Lower lobe of right lung (tissue), 2 donors: ENCODE measurements around the gene NMT2. TPM values are rescaled to one million over a fixed set of nuclear protein-coding genes. Genes with fewer than 3 reads are reported as not detected.

Source experiments
- ATAC-seq, 2 donors: fragments of 200-7000 bp; cut with Tn5 transposase; one replicate each; pipeline ENCODE4 v1.9.1; 2020 to 2022; ENCODE audit warnings: mild to moderate bottlenecking in 2 of 2, moderate library complexity in 2 of 2
- DNase-seq: peaks from one replicate; pipeline ENCODE4 v3.0.0-alpha.2; 2020
- H3K27ac ChIP-seq: fragments of 200-600 bp; one replicate; pipeline ENCODE4 v1.8.0; 2022
- H3K27me3 ChIP-seq: fragments of 200-600 bp; one replicate; pipeline ENCODE4 v1.8.0; 2022; ENCODE audit warnings: low read depth
- H3K36me3 ChIP-seq: fragments of 200-600 bp; one replicate; pipeline ENCODE4 v1.8.0; 2022; ENCODE audit warnings: mild to moderate bottlenecking
- H3K4me1 ChIP-seq: fragments of 200-600 bp; one replicate; pipeline ENCODE4 v1.8.0; 2022
- H3K4me3 ChIP-seq: fragments of 200-600 bp; one replicate; pipeline ENCODE4 v1.8.0; 2022; ENCODE audit warnings: mild to moderate bottlenecking
- H3K9me3 ChIP-seq: fragments of 200-600 bp; one replicate; pipeline ENCODE4 v1.8.0; 2022
- intact Hi-C: fragments of 100-400 bp; cut with DNase I; formaldehyde crosslinking; loops from one replicate; pipeline ENCODE4 v1.11.0; 2022
- total RNA-seq: library from RNA; stranded (reverse); fragmentation: NEBNext Ultra II Directional; extraction: Animal tissue kit (Norgen Biotek cat#: 25700); gene quantifications from one replicate; pipeline ENCODE4 v1.2.1, GENCODE V29; 2021
- TF ChIP-seq, protein P1 (sequence below): fragments of 200-600 bp; IDR thresholded peaks from one replicate; pipeline ENCODE4 v1.8.0; 2022; ENCODE audit warnings: antibody characterized with exemption, mild to moderate bottlenecking
- donor health status: DM: no; HTN: yes; CAD: no; lungs with severe emphysema.

Gene NMT2
- total RNA-seq, 1 donor from 2014 or later = 10.2 TPM

DNA sequence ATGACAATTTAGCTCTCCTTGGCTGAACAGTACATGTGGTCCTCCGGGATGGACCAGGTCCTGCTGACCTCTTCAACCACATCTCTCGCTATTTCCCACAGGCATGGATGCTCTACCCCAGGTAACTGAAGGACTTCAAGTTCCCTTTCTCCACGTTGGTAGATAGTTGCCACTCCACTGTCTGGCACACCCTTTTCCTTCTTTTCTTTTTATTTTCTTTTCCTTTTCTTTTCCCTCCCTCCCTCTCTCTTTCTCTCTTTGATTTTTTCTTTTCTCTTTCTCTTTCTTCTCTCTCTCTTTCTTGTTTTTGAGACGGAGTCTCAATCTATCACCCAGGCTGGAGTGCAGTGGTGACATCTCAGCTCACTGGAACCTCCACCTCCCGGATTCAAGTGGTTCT, 77.1 kb downstream of the NMT2 start:
- no peaks in the 10 kb centered on the region for H3K9me3 ChIP-seq
- no peak overlapping the region for H3K27ac ChIP-seq
- peaks cover 10% of the 10 kb centered on the region for H3K4me1 ChIP-seq
- no peaks in the 10 kb centered on the region for H3K36me3 ChIP-seq
- intact Hi-C loops = no loop called here
- H3K4me3 ChIP-seq = no peak overlapping the region
- DNase-seq = no peak
- no peak for ATAC-seq
- TF ChIP-seq, protein P1, sequence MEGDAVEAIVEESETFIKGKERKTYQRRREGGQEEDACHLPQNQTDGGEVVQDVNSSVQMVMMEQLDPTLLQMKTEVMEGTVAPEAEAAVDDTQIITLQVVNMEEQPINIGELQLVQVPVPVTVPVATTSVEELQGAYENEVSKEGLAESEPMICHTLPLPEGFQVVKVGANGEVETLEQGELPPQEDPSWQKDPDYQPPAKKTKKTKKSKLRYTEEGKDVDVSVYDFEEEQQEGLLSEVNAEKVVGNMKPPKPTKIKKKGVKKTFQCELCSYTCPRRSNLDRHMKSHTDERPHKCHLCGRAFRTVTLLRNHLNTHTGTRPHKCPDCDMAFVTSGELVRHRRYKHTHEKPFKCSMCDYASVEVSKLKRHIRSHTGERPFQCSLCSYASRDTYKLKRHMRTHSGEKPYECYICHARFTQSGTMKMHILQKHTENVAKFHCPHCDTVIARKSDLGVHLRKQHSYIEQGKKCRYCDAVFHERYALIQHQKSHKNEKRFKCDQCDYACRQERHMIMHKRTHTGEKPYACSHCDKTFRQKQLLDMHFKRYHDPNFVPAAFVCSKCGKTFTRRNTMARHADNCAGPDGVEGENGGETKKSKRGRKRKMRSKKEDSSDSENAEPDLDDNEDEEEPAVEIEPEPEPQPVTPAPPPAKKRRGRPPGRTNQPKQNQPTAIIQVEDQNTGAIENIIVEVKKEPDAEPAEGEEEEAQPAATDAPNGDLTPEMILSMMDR = no peak
- peaks cover 6% of the 10 kb centered on the region for H3K27me3 ChIP-seq

DNA sequence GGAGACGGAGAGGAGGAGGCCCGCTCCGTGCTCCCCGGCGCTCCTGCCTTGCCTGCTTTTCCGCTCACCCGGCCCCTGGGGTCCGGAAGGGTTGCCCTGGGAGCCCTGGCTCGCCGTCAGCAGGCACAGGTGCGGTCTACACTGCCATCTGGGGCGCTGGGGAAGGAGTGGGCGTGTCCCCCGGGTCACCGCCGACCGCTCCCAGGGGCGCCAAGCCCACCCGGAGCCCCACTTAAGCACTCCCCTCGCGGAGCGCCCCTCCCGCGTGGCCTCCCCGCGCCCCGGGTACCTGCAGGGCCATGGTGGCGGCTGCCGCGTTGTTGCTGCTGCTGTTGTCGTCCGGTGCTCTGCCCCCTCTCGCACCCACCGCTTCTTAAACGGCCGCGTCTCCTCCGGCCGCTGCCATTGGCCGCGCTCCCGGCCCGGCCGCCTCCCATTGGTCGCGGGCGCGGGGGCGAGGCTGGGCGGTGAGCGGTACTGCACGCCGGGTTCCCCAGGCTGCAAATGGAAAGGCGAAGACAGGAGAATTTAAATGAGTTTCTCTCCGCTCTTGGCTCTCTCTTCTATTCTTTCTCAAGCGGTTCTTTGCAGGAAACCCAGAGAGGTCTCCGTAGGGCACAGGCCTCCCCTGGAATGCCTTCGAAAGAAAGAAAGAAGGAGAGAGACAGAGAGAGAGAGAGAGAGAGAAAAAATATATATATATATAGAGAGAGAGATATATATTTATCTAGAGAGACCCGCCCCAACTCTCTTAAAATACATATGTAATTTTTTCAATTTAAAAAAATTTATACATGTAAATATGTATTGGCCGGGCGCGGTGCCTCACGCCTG, 79.8 kb downstream of the NMT2 start, which contains the start of gene ACBD7:
TSS of gene ACBD7 (minus strand) at position 349 of the 834 bp plus-strand sequence. CDS start at position 301, 48 bp downstream.
- Histone ChIP-seq H3K4me3 (peak within 1 kb of the TSS; percentile 72), H3K9me3 (no peaks in the 10 kb centered on the region), H3K4me1 (peaks cover 12% of the 10 kb centered on the region), H3K27ac (no peak within 1 kb of the TSS), H3K36me3 (no peaks in the 10 kb centered on the region), H3K27me3 (peaks cover 6% of the 10 kb centered on the region)
- intact Hi-C loops = no loop called here
- TF ChIP-seq, protein P1 = peak; percentile 68
- DNase-seq (peak; percentile 83), ATAC-seq (peak; percentile 97 to 98)

DNA sequence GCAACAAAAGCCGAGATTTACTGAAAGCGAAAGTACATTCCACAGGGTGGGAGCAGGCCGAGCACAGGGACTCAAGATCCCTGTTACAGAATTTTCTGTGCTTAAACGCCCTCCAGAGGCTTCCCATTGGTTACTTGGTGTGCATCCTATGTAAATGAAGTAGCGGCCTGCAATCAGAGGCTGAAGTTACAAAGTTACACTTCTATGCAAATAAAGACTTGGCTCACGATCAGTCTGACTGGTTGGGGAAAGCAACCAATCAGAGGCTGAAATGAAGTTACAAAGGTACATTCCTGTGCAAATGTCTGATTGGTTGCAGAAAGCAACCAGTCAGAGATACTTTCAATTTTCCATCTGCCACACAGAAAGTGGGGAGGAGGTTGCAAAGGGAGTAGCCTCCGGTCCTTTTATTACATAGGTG, 84.0 kb downstream of the NMT2 start:
- H3K27me3 ChIP-seq = peaks cover 6% of the 10 kb centered on the region
- peaks cover 13% of the 10 kb centered on the region for H3K4me1 ChIP-seq
- peak overlapping the region; percentile 48 for H3K4me3 ChIP-seq
- TF ChIP-seq, protein P1 = no peak
- no peaks in the 10 kb centered on the region for H3K36me3 ChIP-seq
- DNase-seq (no peak), ATAC-seq (peak; percentile 75 to 78)
- peak overlapping the region; percentile 32 for H3K27ac ChIP-seq
- intact Hi-C loops = no loop called here
- no peaks in the 10 kb centered on the region for H3K9me3 ChIP-seq

GRCh38 chr10:15083674-15084501, 84.6 kb downstream of the NMT2 start:
- no peak for DNase-seq
- peaks cover 13% of the 10 kb centered on the region for H3K4me1 ChIP-seq
- peak overlapping the region; percentile 48 for H3K4me3 ChIP-seq
- peak in 1 of 2 donors; percentile 3 for ATAC-seq
- intact Hi-C loops = no loop called here
- TF ChIP-seq, protein P1 = no peak
- no peaks in the 10 kb centered on the region for H3K36me3 ChIP-seq
- H3K9me3 ChIP-seq = no peaks in the 10 kb centered on the region
- H3K27ac ChIP-seq = peak overlapping the region; percentile 32
- peaks cover 6% of the 10 kb centered on the region for H3K27me3 ChIP-seq

GRCh38 chr10:15075421-15075820, 93.1 kb downstream of the NMT2 start:
- H3K27me3 ChIP-seq = no peaks in the 10 kb centered on the region
- ATAC-seq (no peak), DNase-seq (no peak)
- intact Hi-C loops = no loop called here
- H3K9me3 ChIP-seq = no peaks in the 10 kb centered on the region
- TF ChIP-seq, protein P1 = no peak
- no peak overlapping the region for H3K27ac ChIP-seq
- no peaks in the 10 kb centered on the region for H3K4me1 ChIP-seq
- no peak overlapping the region for H3K4me3 ChIP-seq
- H3K36me3 ChIP-seq = no peaks in the 10 kb centered on the region
